Eye (tissue), 1 donor: ENCODE measurements around the gene JDP2.
"Not testable (repeated sequence)": the region's sequence is repeated elsewhere in the genome, so short reads cannot be mapped to it uniquely, and the experiment has no call there.

Experiments used
- DNase-seq: peaks from one replicate; pipeline ENCODE4 v3.0.0-alpha.2; 2015

Gene JDP2, protein sequence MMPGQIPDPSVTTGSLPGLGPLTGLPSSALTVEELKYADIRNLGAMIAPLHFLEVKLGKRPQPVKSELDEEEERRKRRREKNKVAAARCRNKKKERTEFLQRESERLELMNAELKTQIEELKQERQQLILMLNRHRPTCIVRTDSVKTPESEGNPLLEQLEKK

DNA sequence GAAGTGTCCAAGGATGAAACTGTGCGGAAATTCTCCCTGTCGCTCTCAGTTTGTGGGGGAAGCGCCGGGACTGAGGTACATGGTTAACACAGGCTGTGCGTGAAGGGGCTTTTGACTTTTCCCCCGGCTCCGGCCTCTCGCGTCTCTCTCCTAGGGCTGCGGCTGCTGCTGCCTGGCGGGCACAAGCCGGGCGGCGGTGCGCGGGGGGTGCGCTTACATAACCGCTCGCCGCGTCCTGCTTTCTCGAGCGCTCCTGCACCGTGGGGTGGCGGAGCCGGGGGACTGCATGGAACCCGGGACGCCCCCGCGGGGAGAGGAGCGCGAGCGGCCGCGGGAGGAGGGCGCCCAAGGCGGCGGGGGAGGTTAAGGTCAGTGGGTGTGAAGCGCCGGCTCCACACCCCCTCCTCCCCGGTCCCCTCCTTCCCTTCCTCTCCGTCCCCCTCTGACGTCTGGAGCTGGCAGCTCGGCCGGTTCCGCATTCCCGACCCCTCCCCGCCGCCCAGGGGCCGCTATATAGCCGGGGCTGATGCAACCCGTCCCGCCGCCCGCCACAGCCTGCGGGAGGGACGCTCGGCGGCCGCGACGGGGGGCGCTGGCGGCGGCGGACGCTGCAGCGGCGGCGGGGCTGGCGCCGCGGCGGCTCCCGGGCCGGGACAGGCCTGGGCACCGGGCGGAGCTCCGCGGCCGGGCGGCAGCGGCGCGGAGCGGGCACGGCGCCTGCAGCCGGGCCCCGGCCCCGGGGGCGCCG, at the start of gene JDP2:
JDP2 (plus strand) TSS at position 541 of the 748 bp plus-strand sequence. CDS start 9,899 bp downstream, outside the sequence.
- DNase-seq: peak; percentile 93

DNA sequence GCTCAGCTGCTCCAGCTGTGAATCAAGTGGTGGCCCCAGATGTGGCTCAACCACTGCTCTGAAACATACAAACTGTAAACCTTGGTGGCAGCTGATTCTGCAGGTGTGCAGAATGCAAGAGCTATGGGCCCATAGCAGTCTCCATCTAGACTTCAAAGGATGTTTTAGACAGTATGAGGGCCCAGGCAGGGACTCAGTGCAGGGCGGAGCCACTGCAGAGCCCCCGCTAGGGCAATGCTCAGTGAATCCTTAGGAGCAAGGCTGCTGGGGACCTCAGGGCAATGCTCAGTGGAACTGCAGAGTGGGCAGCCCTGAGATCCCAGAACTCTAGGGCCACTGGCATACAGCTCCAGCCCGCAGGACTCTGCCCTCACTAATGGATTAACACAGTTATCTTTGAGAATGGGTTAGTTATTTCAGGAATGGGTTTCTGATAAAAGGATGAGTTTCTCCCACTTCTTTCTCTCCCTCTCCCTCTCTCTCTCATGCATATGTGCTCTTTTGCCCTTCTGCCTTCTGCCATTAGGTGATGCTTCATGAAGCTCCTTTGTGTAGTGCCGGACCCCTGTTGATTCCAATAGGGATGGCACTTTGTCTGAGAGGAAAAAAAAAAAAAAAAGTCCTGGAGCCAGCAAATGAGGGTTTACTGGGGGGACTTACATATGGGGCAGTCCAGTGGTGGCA, 48.4 kb upstream of the JDP2 start:
- peak; percentile 73 for DNase-seq

DNA sequence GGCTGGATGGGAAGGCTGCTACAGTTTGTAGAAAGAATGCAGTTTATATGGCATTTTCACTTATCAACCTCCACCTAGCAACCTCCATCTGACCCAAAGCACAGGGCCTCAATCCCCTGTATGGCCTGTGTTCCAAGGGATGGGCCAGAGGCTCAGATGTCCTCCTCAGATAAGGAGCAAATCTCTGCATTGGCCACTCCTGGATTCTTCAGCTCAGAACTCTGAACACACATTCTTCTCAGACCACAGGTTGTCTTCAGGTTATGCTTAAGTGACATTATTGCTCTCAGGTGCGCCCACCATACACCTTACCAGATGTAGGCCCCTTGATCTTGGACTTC, 47.9 kb upstream of the JDP2 start:
- no peak for DNase-seq

DNA sequence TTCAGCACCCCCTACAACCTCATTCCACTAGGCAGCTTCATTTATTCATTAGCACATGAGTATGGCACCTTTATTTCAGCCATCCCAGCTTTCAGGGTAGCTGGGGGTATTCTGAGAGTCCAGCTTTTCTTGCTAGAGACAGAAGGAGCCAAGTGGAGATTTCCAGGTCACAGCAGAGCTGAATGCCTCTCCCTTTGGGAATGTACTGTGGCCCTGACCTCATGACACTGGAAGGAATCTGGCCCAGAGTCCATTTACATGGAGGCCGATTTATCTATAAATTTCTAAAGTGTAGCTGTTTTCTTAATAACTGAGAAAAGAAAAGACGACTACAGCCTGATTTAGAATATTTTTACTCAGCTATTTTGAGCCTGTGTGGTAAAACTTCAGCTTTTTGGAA, 47.2 kb upstream of the JDP2 start:
- no peak for DNase-seq

DNA sequence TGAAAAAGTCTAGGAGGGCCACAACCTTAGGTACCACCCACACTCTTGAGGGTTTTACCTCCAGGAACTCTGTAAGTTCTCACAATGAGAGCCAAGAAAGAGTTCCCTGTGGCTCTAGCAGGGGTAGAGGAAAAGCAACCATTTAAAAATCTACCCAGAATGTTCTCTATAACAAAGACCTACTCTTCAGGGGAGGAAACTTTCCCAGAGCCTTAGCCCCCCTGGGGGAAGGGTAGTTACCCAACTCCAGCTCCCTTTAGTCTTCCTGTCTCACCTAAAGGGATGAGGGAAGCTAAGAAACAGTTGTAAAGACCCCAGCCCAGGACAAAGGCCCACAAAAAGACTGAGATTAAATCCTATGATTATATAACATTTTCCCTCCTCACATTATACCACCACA, 46.2 kb upstream of the JDP2 start:
- no peak for DNase-seq

DNA sequence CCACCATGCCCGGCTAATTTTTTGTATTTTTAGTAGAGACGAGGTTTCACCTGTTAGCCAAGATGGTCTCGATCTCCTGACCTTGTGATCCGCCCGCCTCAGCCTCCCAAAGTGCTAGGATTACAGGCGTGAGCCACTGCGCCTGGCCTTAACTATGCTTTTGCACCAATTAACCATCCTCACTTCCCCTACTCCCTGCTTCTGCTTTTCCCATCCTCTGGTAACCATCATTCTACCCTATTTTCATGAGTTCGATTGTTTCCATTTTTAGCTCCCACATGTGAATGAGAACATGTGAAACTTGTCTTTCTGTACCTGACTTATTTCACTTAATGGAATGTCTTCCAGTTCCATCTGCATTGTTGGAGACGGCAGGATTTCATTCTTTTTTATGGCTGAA, 44.6 kb upstream of the JDP2 start:
- not testable (repeated sequence) for DNase-seq

DNA sequence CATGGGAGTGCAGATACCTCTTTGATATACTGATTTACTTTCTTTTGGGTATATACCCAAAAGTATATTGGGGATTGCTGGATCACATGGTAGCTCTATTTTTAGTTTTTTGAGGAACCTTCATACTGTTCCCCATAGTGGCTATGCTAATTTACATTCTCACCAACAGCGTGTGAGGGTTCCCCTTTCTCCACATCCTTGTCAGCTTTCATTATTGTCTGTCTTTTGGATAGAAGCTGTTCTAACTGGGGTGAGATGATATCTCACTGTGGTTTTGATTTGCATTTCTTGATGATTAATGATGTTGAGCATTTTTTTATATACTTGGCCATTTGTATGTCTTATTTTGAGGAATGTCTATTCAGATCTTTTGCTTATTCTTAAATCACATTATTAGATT, 44.1 kb upstream of the JDP2 start:
- DNase-seq: no peak

DNA sequence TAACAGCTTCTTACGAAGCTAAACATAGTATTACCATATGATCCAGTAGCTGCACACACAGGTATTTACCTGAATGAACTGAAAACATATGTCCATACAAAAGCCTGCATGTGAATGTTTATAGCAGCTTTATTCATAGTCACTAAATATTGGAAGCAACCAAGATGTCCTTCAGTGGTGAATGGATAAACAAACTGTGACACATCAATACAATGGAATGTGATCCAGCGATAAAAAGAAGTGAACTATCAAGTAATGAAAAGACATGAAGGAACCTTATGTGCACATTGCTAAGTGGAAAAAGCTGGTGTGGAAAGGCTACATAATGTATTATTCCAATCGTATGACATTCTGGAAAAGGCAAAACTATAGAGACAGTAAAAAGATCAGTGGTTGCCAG, 38.1 kb upstream of the JDP2 start:
- DNase-seq: no peak

DNA sequence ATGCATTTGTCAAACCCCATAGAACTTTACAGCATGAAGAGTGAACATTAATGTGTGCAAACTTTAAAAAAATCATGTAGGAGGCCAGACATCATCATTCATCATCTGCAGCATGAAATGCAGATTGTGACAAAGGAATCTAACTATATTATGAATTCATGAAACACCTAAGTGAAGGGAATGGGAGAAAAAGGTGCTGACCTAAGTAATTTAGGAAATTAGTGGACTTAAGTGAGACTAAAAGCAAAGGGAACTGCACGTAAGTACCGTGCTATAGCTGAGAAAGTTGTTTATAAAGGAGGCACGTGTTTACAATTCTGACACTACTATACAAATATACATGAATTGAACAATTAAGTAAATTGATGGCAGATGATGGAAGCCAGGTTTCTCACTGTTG, 37.6 kb upstream of the JDP2 start:
- DNase-seq: no peak

DNA sequence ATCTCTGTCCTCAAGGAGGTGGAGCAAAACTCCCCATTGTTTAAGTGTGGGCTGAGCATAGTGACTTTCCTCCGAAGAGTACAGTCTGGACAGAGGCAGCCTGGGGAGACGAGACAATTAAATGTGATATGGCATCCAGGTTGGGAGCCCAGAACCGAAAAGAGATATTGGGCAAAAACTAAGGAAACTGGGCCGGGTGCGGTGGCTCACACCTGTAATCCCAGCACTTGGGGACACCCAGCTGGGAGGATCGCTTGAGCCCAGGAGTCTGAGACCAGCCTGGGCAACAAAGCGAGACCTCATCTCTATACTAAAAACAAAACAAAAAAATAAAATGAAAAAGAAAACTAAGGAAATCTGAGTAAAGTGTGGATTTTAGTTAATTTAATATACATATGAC, 35.9 kb upstream of the JDP2 start:
- no peak for DNase-seq

DNA sequence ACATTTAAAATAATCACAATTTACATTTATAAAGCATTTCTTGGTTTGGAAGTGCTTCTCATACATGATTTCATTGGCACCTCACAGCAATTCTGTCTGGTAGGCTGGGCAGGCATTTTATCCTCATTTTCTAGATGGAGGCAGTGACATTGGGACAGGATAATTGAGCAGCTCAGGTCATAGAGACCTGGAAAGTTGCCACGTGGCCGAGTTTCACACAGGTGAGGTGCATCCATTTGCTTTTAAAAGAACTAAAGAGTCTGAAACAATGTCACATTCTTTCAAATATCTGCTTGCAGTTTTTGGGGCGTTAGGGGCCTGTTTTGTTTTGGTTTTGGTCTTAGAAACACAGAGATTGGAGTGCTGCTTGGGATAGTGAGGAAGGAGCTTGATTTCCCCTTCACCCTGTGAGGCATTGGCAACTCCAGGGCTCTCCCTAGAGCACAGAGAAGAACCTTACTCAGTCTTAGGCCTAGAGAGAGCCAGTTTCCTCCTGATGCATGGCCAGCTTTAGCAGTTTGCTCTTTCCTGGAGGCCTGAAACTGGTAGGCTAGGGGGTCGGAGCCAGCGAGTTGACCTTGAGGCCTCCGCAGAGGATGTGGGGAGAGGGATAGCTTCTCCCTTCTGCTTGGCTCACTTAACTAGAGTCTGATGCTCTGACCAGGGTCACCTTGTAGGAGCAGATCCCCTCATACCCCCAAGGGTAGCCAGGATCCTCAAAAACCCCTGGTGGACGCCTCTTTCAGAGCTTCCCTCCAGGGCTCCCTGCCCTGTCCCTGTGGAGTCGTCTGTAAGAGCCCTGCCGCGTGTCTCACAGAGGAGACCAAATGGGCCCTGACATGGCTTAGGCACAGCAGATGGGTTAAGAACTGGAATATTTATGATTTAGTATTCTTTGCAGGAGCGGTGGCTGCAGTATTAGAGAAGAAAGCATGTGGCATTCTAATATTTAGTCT, 34.9 kb upstream of the JDP2 start:
- no peak for DNase-seq

DNA sequence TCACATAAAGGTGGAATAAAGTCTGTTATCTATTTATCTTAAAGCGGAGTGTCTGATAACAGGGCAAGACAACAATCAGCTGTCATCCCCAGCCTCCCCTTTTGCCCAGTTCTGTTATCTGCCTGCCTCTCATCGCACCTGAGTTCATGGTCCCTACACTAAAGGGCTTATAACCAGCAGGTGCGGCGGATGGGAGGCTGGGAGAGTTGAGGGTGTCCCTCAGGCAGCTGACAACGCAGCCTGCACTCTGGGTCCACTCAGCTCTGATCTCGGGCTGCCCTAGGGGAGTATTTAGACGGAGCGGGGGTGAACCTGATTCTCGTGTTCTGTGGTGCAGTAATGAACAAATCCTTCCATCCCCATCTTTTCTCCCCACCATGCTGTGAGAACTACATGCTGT, 34.0 kb upstream of the JDP2 start:
- no peak for DNase-seq

DNA sequence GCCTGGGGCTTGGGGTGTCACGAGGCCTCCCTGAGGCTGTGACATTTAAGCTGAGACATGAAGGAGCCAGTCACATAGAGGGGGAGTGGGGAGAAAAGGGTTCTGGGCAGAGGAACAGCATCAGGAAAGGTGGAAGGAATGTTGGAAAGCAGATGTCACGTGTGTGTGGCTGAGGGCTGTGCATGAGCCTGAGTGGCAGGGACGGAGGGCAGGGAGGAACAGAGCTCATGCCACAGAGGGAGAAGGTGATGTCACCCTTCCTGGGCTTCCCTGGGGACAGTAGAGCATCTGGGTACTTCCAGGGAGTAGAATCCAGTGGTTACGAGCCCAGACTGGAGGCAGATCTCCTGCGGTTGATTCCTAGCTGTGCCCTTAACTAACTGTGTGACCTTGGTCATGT, 32.0 kb upstream of the JDP2 start:
- no peak for DNase-seq

DNA sequence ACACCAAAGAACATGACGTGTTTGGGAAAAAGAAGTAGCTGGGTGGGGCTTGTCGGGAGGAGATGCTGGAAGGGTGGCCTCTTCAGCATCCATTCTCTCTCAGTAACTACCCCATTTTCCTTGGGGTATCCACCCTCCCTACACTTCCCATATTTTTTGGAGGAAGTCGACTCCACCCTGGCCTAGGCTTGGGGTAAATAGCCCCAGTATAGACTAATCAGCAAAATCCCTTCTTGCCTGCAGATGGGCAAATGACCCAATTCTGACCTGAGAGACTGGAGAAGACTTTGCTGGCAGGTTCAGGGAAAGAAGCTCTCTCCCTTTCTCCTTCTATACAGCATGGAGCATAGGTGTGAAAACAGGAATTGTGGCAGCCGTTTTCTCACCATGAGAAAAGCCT, 28.5 kb upstream of the JDP2 start:
- no peak for DNase-seq

DNA sequence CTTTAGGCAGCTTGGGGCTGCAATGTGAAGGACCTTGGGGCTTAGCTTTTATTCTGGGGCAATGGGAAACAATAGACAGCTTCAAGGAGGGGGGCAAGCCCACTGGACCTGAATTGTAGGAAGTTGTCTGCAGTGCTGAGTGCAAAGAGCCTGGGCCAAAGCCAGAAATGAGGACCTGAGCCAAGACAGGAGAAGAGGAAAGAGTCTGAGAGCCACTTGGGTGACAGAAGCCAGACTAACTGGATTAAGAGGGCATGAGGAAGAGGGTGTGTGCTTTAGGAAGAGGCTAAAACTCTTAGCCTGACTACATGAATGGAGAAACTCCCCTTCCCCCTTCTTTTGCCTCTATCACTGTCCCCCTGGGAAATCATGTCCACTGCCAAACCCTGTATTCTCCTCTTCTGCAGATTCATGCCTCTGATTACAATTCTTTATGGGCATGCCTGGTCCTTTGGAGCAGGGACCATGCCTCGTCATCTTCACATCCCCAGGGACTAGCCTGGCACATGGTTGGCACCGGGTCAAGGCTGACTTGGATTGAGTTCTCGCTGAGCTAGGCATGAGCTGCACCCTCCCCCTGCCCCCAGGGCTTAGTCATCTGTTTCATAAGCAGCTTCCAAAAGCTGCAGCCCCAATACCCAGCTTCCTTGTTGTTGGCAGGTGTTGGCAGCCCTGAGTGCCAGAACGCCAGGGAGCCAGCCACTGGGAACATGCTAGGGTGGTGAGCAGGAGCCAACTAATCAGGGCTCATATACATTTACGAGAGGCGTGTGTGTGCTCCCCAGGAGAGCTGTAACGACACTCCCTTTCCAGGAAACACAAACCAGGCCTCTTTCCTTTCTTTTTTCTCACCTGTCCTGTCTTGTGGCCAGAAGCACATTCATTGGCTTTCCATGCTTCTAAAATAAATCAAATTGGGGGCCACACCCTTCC, 27.7 kb upstream of the JDP2 start:
- no peak for DNase-seq

DNA sequence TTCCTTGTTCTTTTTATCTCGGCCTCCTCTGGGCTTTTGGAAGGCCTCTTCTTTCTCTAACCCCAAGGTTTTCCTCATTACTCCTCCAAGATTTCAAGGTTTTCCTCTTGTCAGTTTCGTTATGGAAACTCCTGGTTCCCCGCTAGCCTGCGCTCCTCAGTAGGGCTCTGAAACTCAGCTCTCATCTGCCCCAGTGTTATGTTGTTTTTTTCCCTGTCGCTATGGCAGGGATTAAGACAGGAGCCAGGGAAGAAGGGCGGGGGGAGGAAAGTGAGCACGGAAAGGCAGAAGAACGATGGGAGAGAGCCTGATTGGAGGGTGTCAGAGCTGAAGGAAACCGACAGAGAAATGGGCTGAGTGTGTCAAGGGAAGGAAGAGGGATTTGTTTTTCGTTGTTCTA, 26.5 kb upstream of the JDP2 start:
- peak; percentile 80 for DNase-seq

DNA sequence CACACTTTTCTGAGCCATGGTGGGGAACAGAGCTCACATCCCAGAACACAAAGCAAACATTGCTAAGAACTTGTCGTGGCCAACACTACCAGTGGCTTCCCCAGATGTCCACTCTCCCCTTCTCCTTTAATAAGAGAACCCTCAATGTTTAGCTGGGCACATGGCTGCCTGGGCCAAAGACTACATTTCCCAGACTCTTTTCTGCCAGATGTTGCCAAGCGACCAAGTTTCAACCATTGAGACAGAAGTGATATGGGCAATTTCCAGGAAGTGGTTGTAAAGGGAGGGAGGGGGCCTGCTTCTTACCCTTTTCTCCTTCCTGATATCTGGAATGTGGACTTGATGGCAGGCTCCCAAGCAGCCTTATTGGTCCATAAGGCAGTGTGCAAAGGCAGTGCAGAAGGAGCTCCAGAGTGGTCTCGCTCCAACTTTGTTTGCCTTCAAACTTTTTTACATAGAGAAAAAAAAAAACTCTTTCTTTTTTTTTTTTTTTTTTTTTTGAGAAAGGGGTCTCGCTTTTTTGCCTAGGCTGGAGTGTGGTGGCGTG, 24.9 kb upstream of the JDP2 start:
- DNase-seq: no peak

DNA sequence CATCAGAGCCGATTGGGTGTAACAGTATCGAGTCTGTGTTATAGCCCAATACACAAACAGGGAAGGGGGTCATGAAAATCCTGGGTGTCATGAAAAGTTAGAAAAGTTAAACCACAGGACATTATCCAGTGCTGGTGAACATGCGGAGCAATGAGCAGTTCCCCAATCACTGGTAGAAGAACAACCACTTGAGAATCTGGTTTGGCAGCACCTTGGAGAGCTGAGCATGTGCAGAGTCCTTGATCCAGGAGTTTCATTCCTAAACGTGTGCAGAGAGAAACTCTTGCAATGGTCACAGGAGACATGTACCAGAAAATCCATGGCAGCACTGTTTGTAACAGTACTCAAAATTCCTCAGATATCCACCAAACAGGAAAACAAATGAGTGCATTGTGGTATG, 23.0 kb upstream of the JDP2 start:
- no peak for DNase-seq

DNA sequence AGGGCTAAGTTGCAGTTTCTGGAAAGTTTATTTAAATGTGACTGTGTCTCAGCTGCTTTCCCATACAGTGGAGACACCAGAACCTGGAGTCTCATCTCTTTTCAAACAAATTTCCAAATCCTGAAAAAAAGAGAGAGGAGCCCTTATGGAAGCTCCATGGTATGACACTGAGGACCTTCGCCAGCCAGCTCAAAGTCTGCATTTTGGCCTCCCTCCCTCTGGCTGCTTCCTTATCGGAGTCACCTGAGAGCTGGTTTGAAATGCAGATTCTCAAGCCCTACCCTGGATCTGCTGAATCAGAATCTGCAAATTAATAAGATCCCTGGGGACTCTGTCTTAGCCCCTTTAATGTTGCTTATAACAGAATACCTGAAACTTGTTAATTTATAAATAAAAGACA, 21.7 kb upstream of the JDP2 start:
- no peak for DNase-seq

DNA sequence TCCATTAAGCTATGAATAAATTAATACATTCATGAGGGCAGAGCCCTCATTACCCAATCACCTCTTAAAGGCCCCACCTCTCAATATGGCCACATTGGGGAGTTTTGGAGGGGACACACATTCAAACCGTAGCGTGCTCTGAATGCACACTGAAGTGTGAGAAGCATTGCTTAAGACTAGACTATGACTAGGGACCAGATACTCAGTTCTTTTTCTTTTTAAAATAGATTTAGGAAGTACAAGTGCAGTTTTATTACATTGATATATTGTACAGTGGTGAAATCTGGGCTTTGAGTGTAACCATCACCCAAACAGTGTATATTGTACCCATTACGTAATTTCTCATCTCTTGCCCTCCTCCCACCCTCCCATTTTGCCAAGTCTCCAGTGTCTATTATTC, 21.0 kb upstream of the JDP2 start:
- DNase-seq: no peak

DNA sequence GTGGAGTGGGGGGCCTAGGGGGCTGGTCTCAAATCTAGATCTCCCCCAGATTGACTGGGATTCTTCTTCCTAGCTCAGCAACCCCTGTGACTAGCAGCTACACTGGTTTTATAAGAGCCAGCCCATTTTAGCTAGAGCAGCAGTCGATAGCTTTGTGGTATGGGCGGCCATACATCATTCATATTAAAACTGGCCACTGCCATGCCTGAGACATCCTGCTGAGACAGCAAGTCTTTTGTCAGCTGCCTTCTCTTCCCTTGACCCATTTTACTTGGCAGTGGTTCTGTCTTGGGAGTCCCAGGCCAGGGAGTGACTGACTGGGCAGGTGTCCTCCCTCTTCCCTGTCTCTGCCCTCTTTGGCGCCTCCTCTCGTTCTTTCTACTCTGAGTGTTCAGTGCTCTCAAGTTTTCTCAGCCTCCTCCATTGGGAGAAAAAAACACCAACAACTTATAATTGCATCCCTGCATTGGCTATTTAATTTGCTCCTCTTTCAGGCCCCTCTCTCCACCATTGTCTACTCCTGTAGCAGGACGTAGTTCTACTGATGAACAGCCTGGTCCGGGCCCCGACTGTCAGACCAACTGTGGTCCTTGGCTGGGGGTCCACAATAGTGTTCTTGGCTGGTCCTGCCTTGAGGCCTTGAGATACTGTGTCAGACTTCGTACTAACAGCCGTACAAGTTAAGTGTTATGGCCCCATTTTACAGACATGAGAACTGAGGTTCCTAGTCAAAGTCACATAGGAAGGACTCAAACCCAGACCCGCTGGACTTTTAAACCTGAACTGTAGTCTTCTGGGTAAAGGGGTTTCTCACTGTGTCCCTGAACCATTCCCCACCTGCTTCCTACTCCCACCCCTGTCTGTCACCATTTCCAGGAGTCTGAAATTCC, 18.3 kb upstream of the JDP2 start:
- DNase-seq: no peak
